Heart right ventricle (tissue), 16 donors: ENCODE results near the gene UFSP1. TPM values are rescaled to one million over a fixed set of nuclear protein-coding genes. Genes with fewer than 3 reads are reported as not detected.

ENCODE experiments used
- ATAC-seq, 8 donors: fragments of 200-7000 bp; cut with Tn5 transposase; one replicate each; pipeline ENCODE4 v1.9.1; 2020; ENCODE audit warnings: mild to moderate bottlenecking in 8 of 8, moderate library complexity in 8 of 8, moderate number of reproducible peaks in 1 of 8
- DNase-seq, 2 donors: peaks; one replicate each; pipeline ENCODE4 v3.0.0-alpha.2; 2020
- H3K27ac ChIP-seq, 10 donors: fragments of 200-600 bp; sonication (generic) in 2 of 10; one replicate each; pipeline versions ENCODE4 v1.5.0 to v1.8.0; 2020 to 2022; ENCODE audit warnings: mild to moderate bottlenecking in 3 of 10
- H3K27me3 ChIP-seq, 7 donors: fragments of 200-600 bp; one replicate each; pipeline ENCODE4 v1.8.0; 2021 to 2022; ENCODE audit warnings: mild to moderate bottlenecking in 2 of 7
- H3K36me3 ChIP-seq, 9 donors: fragments of 200-600 bp; sonication (generic) in 1 of 9; one replicate each; pipeline versions ENCODE4 v1.5.0 to v1.8.0; 2020 to 2022; ENCODE audit warnings: mild to moderate bottlenecking in 2 of 9
- H3K4me1 ChIP-seq, 9 donors: fragments of 200-600 bp; sonication (generic) in 1 of 9; one replicate each; pipeline versions ENCODE4 v1.5.0 to v1.8.0; 2020 to 2022; ENCODE audit warnings: mild to moderate bottlenecking in 4 of 9
- H3K4me3 ChIP-seq, 10 donors: fragments of 200-600 bp; sonication (generic) in 2 of 10; one replicate each; pipeline versions ENCODE4 v1.5.0 to v1.8.0; 2020 to 2022; ENCODE audit warnings: mild to moderate bottlenecking in 7 of 10, moderate library complexity in 2 of 10
- H3K9me3 ChIP-seq, 11 donors: fragments of 200-600 bp in 10 of 11; sonication (generic) in 2 of 11; one replicate each; pipeline versions ENCODE4 v1.5.0 to v1.8.0; 2013 to 2022; ENCODE audit warnings: mild to moderate bottlenecking in 2 of 11, control low read depth in 1 of 11, moderate library complexity in 1 of 11
- CTCF ChIP-seq, 9 donors: fragments of 200-600 bp; sonication (generic) in 2 of 9; IDR thresholded peaks; one replicate each; pipeline versions ENCODE4 v1.5.0 to v1.8.0; 2021 to 2022; ENCODE audit warnings: antibody characterized with exemption in 9 of 9, mild to moderate bottlenecking in 5 of 9, moderate library complexity in 1 of 9
- WGBS, 2 donors: extraction: QIAGEN DNeasy Blood & Tissue Kit; methylation state at CpG; one replicate each; pipeline ENCODE4 v1.1.7; 2013; ENCODE audit warnings: inconsistent platforms in 1 of 2; 5-methylcytosine and 5-hydroxymethylcytosine counted together
- intact Hi-C, 10 donors: fragments of 100-400 bp; cut with DNase I; formaldehyde crosslinking; loops; one replicate each; pipeline versions ENCODE4 v1.11.1 to v1.14.2; 2022
- polyA plus RNA-seq, 2 donors: library from polyadenylated mRNA; stranded (reverse); fragments of 200-250 nt; gene quantifications; one replicate each; pipeline ENCODE4 v1.2.3, GENCODE V29; 2013
- total RNA-seq, 10 donors: library from RNA; stranded (reverse); fragmentation: NEBNext Ultra II Directional in 3 of 10; extraction: Animal tissue kit (Norgen Biotek cat#: 25700) in 3 of 10; gene quantifications; one replicate each; pipeline versions ENCODE4 v1.2.1 to v1.2.4, GENCODE V29; 2021 to 2023
- donor health status: Arrhythmogenic right ventricular cardiomyopathy.
- donor health status: ischemic (EF 13 %, LVEDD 7.1; RV severe dilation, severe dysfunction).
- donor health status: healthy with polysubstance abuse.
- donor health status: DM: no; HTN: yes; CAD: no.
- donor health status: DM: no; HTN: no; CAD: no.
- donor health status: ischemic (EF 25% LVEDD 6.9; RV normal size, moderate dysfunction).
- donor health status: ischemic (EF 25% LVEDD 5.7; RV mildly dilated, moderate dysfunction).
- donor health status: healthy.
- donor health status: DM: yes; HTN: yes; CAD: no.
- donor health status: Ischemic cardiomyopathy.
- donor health status: ischemic (EF 35%, LVEDD 5.7; RV mildly dilated, moderate dysfunction).
- donor health status: nonischemic (EF 11% LVEDD 7.7; RV severe dilation, severe dysfunction).
- donor health status: DM: yes; HTN: yes; CAD: no.
- donor health status: PGD.
- donor health status: ischemic (EF 29% LVEDD 5.4; RV normal size, mild dysfunction).
- donor health status: nonischemic (EF 23%, LVEDD 6.1; RV moderate dilation, normal function).

Gene UFSP1
- total and polyA plus RNA-seq, 12 donors, result 0.99 to 3.4 (median 1.9) TPM

GRCh38 chr7:100854146-100854895 is 35.2 kb downstream of the UFSP1 start:
- TF ChIP-seq CTCF (IDR thresholded peaks at IDR 0.05), result no peak
- Histone ChIP-seq H3K27me3 (no peaks in the 10 kb centered on the region), H3K9me3 (no peaks in the 10 kb centered on the region), H3K4me3 (peak overlapping the region in 1 of 10 donors; percentile 91), H3K4me1 (peaks cover 8 to 21% (median 16%) of the 10 kb centered on the region in 9 donors), H3K27ac (no peak overlapping the region), H3K36me3 (peaks cover 0 to 42% (median 0%) of the 10 kb centered on the region in 9 donors)
- intact Hi-C loops, result loop anchor here in 7 of 10 donors (5.0 to 10.0 kb wide), 5 partner anchors 52 to 380 kb away; partner anchors contain the start of genes POP7 (in 4 of the 7) and TSC22D4 (in 1 of the 7)
- 91% methylated on average over 14 of the region's 14 CpGs for WGBS, 2 donors
- DNase-seq (no peak), ATAC-seq (no peak)

DNA sequence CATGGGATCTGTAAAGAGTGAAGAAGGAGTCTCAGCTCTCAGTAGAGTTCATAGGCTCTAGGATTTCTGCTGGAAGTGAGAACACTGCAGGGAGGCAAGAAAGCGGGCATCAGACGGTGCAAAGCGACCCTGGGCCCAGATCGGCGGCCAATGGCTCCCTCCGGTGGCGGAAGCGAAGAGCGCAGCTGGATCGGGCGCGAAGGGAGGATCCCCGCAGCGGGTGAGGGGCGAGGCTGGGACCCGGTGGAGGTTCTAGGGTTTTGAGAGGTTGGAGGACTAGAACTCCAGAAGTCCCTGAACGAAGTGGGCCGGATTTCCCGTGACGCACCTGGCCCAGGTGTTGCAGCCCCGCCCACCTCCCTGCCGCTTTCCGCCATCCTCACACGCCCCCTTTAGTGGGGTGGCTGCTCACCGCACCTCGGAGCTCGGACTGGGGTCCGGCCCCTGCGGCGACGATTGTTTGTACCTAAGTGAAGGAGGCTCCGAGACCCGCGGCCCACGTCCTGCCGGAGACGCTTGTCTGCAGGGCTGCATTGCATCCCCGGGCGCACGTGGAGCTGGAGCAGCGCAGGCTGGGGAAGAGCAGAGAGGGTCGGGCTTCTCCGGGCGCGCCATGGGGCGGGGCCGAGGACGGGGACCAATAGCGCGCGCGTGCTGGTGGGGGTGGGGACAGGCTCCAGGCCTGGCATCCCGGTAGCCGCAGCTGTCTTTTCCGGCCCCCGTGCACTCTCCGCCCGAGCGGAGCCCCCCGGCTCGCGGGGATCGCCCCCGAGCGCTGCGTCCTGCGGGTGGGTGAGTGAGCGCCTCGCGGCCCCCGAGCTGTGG is 37.3 kb downstream of the UFSP1 start, which contains the start of gene SLC12A9:
Gene SLC12A9, plus strand, starts transcription at position 666 of the 825 bp plus-strand sequence. CDS start 1,485 bp downstream, outside the sequence.
- peaks cover 8 to 21% (median 16%) of the 10 kb centered on the region in 9 donors for H3K4me1 ChIP-seq
- peak; percentile 99 to 100 (median 99) for ATAC-seq
- no peaks in the 10 kb centered on the region for H3K27me3 ChIP-seq
- DNase-seq, result peak; percentile 90 to 92
- H3K27ac ChIP-seq, result peak within 1 kb of the TSS in 9 of 10 donors; percentile 54 to 90 (median 70)
- intact Hi-C loops, result loop anchor here (1.0 to 10.0 kb wide), 9 partner anchors 27 to 377 kb away; partner anchors contain the start of genes POP7 (in 4 of the 10) and TSC22D4 (in 1 of the 10)
- peak within 1 kb of the TSS; percentile 52 to 91 (median 72) for H3K4me3 ChIP-seq
- TF ChIP-seq CTCF (IDR thresholded peaks at IDR 0.05), result peak; percentile 76 to 99 (median 95)
- H3K36me3 ChIP-seq, result peaks cover 0 to 23% (median 0%) of the 10 kb centered on the region in 9 donors
- H3K9me3 ChIP-seq, result no peaks in the 10 kb centered on the region
- WGBS, 2 donors, result 1% methylated on average over 65 to 71 of the region's 71 CpGs

DNA sequence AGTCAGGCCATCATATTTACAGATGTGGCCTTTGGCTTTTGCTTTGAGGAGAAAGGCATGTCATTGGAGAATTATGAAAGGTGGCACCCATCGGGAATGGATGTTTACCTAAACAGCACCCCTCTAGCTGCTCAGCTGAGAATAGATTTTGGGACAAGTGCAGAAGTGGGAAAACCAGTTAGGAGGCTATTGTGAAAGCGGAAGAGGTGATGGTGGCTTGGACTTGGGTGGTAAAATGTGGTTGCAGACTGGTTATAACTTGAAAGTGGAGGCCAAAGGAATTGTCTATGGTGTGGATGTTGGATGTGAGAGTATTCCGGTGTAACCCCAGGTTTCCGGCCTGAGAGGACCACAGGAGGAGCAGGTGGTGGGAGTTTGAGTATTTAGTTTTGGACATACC is 42.2 kb downstream of the UFSP1 start:
- Histone ChIP-seq H3K36me3 (no peaks in the 10 kb centered on the region), H3K4me3 (no peak overlapping the region), H3K4me1 (peaks cover 4 to 15% (median 8%) of the 10 kb centered on the region in 9 donors), H3K27ac (no peak overlapping the region), H3K9me3 (no peaks in the 10 kb centered on the region), H3K27me3 (no peaks in the 10 kb centered on the region)
- DNase-seq (no peak), ATAC-seq (no peak)
- TF ChIP-seq CTCF (IDR thresholded peaks at IDR 0.05), result no peak
- intact Hi-C loops, result no loop called here
- 96 to 98% methylated on average over 4 of the region's 4 CpGs for WGBS, 2 donors

GRCh38 chr7:100840470-100841100 is 48.9 kb downstream of the UFSP1 start:
- Histone ChIP-seq H3K27ac (no peak overlapping the region), H3K27me3 (no peaks in the 10 kb centered on the region), H3K4me3 (no peak overlapping the region), H3K36me3 (no peaks in the 10 kb centered on the region), H3K9me3 (no peaks in the 10 kb centered on the region), H3K4me1 (peaks cover 0 to 28% (median 12%) of the 10 kb centered on the region in 9 donors)
- TF ChIP-seq CTCF (IDR thresholded peaks at IDR 0.05), result no peak
- ATAC-seq, result no peak
- intact Hi-C loops, result no loop called here
- no peak for DNase-seq
- 67 to 71% methylated on average over 8 of the region's 8 CpGs for WGBS, 2 donors
